Endothelial cell of umbilical vein (primary cell): ENCODE data around the gene FOXB1. TPM values are rescaled to one million over a fixed set of nuclear protein-coding genes. Genes with fewer than 3 reads are reported as not detected.

Experiments used
- BruUV-seq: library from RNA; stranded (reverse); fragments of 400-500 nt; replicated peaks from 2 replicates; lab custom pipeline; 2021; lab: Mats Ljungman, UMichigan
- CTCF ChIA-PET: fragments of 300-600, 350-600 bp; sonication (Branson Sonifier 250); formaldehyde crosslinking; loops from one replicate; lab custom pipeline; 2021; ENCODE audit warnings: antibody characterized with exemption, inconsistent platforms; lab: Charles Lee
- POLR2A ChIA-PET: fragments of 300-600, 350-600 bp; sonication (Branson Sonifier 250); formaldehyde crosslinking; loops from one replicate; lab custom pipeline; 2021; ENCODE audit warnings: antibody characterized with exemption, inconsistent platforms; lab: Charles Lee
- DNase-seq: peaks from one replicate; pipeline ENCODE4 v3.0.0-alpha.2; 2011; ENCODE audit warnings: low read depth, low spot score
- FAIRE-seq: peaks from 2 replicates; lab custom pipeline; 2011; peaks lifted over from hg19 to GRCh38; lab: Jason Lieb, UNC
- H2AFZ ChIP-seq: 2 replicates; pipeline ENCODE4 v1.6.0; 2012; ENCODE audit warnings: low read depth, low read length, control low read depth, inconsistent platforms
- H3K27ac ChIP-seq: 2 replicates; pipeline ENCODE4 v1.5.1; 2011; ENCODE audit warnings: low read depth, mild to moderate bottlenecking, control low read depth, low read length, moderate library complexity; ENCODE audit not compliant: insufficient read depth
- H3K27me3 ChIP-seq, 2 experiments: 2 replicates each; pipeline versions ENCODE4 v1.6.0 to v1.6.1; 2011; ENCODE audit warnings: low read length in 2 of 2, mixed read lengths in 1 of 2; ENCODE audit not compliant: control insufficient read depth in 2 of 2, insufficient read depth in 2 of 2
- H3K36me3 ChIP-seq, 2 experiments: 2 replicates in 1 of 2; 3 replicates in 1 of 2; pipeline ENCODE4 v1.5.1; 2011; ENCODE audit warnings: low read length in 2 of 2, mild to moderate bottlenecking in 1 of 2, moderate library complexity in 1 of 2; ENCODE audit not compliant: control insufficient read depth in 2 of 2, insufficient read depth in 2 of 2; ENCODE audit errors: extremely low read depth in 1 of 2
- H3K4me1 ChIP-seq: 3 replicates; pipeline ENCODE4 v1.5.1; 2011; ENCODE audit warnings: mild to moderate bottlenecking, low read length; ENCODE audit not compliant: control insufficient read depth, insufficient read depth; ENCODE audit errors: extremely low read depth
- H3K4me2 ChIP-seq: 2 replicates; pipeline ENCODE4 v1.6.1; 2011; ENCODE audit warnings: low read length, control low read depth, mixed read lengths; ENCODE audit not compliant: insufficient read depth
- H3K4me3 ChIP-seq, 3 experiments: fragments of 200-600 bp in 1 of 3; sonication (generic), shearing (Covaris generic) in 1 of 3; replicated peaks in 1 of 3; 2 replicates each; pipeline ENCODE4 v1.5.1; 2011 to 2016; ENCODE audit warnings: control low read depth in 3 of 3, low read length in 3 of 3, mild to moderate bottlenecking in 2 of 3, inconsistent platforms in 1 of 3, low read depth in 1 of 3, moderate library complexity in 1 of 3; ENCODE audit not compliant: insufficient read depth in 1 of 3
- H3K79me2 ChIP-seq: 2 replicates; pipeline ENCODE4 v1.6.0; 2012; ENCODE audit warnings: low read length, inconsistent platforms; ENCODE audit not compliant: control insufficient read depth, insufficient read depth
- H3K9ac ChIP-seq: replicated peaks from 2 replicates; pipeline ENCODE3; 2011; ENCODE audit warnings: low read length, control low read depth; ENCODE audit not compliant: insufficient read depth; ENCODE audit errors: extremely low read depth
- H3K9me1 ChIP-seq: replicated peaks from 3 replicates; pipeline ENCODE4 v1.6.0; 2011; ENCODE audit warnings: mild to moderate bottlenecking, low read length; ENCODE audit not compliant: control insufficient read depth, insufficient read depth; ENCODE audit errors: extremely low read depth
- H3K9me3 ChIP-seq: replicated peaks from 2 replicates; pipeline ENCODE4 v1.5.1; 2012; ENCODE audit warnings: low read length, inconsistent platforms; ENCODE audit not compliant: control insufficient read depth, insufficient read depth
- H4K20me1 ChIP-seq: replicated peaks from 2 replicates; pipeline ENCODE3; 2011; ENCODE audit warnings: mild to moderate bottlenecking, low read length; ENCODE audit not compliant: control insufficient read depth, insufficient read depth; ENCODE audit errors: extremely low read depth
- EZH2 ChIP-seq: IDR thresholded peaks from 2 replicates; pipeline ENCODE4 v1.6.1; 2012; ENCODE audit warnings: borderline replicate concordance, low read depth, mild to moderate bottlenecking, moderate library complexity, low read length, inconsistent platforms; ENCODE audit not compliant: severe bottlenecking
- FOS ChIP-seq: IDR thresholded peaks from 2 replicates; pipeline ENCODE4 v1.6.1; 2011; ENCODE audit warnings: mild to moderate bottlenecking, low read length, moderate library complexity, borderline replicate concordance; ENCODE audit not compliant: insufficient read depth
- GATA2 ChIP-seq: IDR thresholded peaks from 2 replicates; pipeline ENCODE4 v1.7.0; 2011; ENCODE audit warnings: low read depth, mild to moderate bottlenecking, moderate library complexity, mixed read lengths, low read length; ENCODE audit not compliant: insufficient read length, insufficient read depth
- JUN ChIP-seq: IDR thresholded peaks from 2 replicates; pipeline ENCODE4 v1.6.1; 2011; ENCODE audit warnings: borderline replicate concordance, low read depth; ENCODE audit not compliant: insufficient read length, insufficient read depth
- MYC ChIP-seq: IDR thresholded peaks from one replicate; pipeline ENCODE4 v1.6.1; 2011; ENCODE audit warnings: mild to moderate bottlenecking, low read depth, low read length
- POLR2A ChIP-seq: IDR thresholded peaks from 2 replicates; pipeline ENCODE4 v1.6.1; 2012; ENCODE audit warnings: low read depth, mild to moderate bottlenecking, control low read depth, low read length
- POLR2AphosphoS5 ChIP-seq: IDR thresholded peaks from 2 replicates; pipeline ENCODE4 v1.6.1; 2012; ENCODE audit warnings: low read depth, mild to moderate bottlenecking, control low read depth, low read length, moderate library complexity; ENCODE audit not compliant: insufficient read depth
- dilution Hi-C: fragments of 300-500 bp; cut with MboI; formaldehyde crosslinking; loops from one replicate; pipeline ENCODE4 v1.15.0; 2019; ENCODE audit warnings: low sequenced_read_pairs; ENCODE audit not compliant: extremely low pct_ligation_motif_present
- intact Hi-C: fragments of 100-400 bp; cut with micrococcal nuclease; formaldehyde crosslinking; loops from one replicate; pipeline ENCODE4 v1.10.0; 2022
- polyA plus RNA-seq, 4 experiments: library from polyadenylated mRNA; depleted of rRNA in 3 of 4; stranded (reverse) in 3 of 4; unstranded in 1 of 4; fragments of >200 nt; gene quantifications; 2 replicates each; pipeline versions ENCODE4 v1.2.1 to v1.2.3, GENCODE V29; 2011 to 2012; ENCODE audit warnings: missing spikeins in 1 of 4
- total RNA-seq: library from RNA; stranded (reverse); gene quantifications from 2 replicates; pipeline ENCODE4 v1.2.3, GENCODE V29; 2021
- TF ChIP-seq, protein P1 (sequence below): IDR thresholded peaks from 2 replicates; pipeline ENCODE4 v1.6.1; 2011; ENCODE audit not compliant: insufficient read depth, insufficient read length
- TF ChIP-seq, protein P2 (sequence below), 2 donors: IDR thresholded peaks; 1 replicate in 1 of 2; 2 replicates in 1 of 2; pipeline ENCODE4 v1.5.1; 2011; ENCODE audit warnings: low read length in 2 of 2, mild to moderate bottlenecking in 2 of 2, moderate library complexity in 2 of 2, control low read depth in 1 of 2, inconsistent platforms in 1 of 2, low read depth in 1 of 2; ENCODE audit not compliant: insufficient read depth in 1 of 2; ENCODE audit errors: extremely low read depth in 1 of 2

The FOXB1 gene
- total and polyA plus RNA-seq, 2 donors (not counting 3 experiments of a cell fraction or from before 2014, with no cell fraction given), result not detected

DNA sequence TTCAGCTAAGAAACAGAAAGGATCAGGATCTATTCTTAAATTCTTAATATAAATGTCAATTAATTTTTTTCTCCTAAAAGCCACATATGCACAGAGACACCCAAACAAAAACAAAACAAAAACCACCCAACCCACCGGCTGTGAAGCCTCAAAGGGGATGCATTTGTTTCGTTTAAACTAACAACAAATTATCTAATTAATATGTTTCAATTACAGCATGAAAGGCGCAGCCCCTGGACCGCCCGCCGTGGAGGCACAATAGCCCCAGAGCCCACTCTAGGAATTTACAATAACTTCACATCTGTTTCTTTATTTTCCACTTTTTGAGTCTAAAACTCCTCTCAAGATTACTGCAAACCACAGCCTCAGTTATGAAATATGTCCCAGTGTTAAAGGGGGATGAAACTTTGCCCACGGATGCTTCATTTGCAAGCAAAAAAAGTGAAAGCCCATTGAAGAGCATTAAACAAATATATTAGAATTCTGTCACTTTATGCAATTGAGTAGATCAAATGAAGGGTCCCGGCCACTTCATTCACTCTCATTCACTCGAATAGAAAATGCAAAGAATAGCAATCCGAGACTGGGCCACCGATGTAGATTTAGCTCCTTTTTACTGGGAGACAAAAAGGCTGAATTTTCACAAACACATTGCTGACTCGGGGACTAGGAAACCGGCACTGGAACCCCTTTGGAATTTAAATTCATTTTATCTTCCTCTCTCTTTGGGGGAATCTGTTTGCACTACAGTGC, 6.0 kb downstream of the FOXB1 start:
- H3K9me1 ChIP-seq, result no peaks in the 10 kb centered on the region
- FAIRE-seq (no peak), DNase-seq (no peak)
- H3K4me2 ChIP-seq, result no peak overlapping the region
- no peaks in the 10 kb centered on the region for H3K9me3 ChIP-seq
- no peak overlapping the region for H3K4me3 ChIP-seq
- intact Hi-C loops, result no loop called here
- no peaks in the 10 kb centered on the region for H3K36me3 ChIP-seq
- H3K27ac ChIP-seq, result no peak overlapping the region
- no peak overlapping the region for H2AFZ ChIP-seq
- dilution Hi-C loops, result no loop called here
- TF ChIP-seq EZH2, result peak; percentile 38
- TF ChIP-seq, protein P1, sequence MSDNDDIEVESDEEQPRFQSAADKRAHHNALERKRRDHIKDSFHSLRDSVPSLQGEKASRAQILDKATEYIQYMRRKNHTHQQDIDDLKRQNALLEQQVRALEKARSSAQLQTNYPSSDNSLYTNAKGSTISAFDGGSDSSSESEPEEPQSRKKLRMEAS, result no peak
- H3K79me2 ChIP-seq, result no peaks in the 10 kb centered on the region
- peaks cover 60 to 90% of the 10 kb centered on the region in 2 experiments for H3K27me3 ChIP-seq
- no peaks in the 10 kb centered on the region for H4K20me1 ChIP-seq
- H3K9ac ChIP-seq, result no peak overlapping the region
- H3K4me1 ChIP-seq, result peaks cover 8% of the 10 kb centered on the region
- POLR2A ChIA-PET, result no interaction called here
- CTCF ChIA-PET, result interaction anchor here (1.5 kb wide), 1 partner anchor 118 kb away, joined by 3 read pairs; no protein-coding TSS in a partner anchor
- no TSS peak for BruUV-seq

DNA sequence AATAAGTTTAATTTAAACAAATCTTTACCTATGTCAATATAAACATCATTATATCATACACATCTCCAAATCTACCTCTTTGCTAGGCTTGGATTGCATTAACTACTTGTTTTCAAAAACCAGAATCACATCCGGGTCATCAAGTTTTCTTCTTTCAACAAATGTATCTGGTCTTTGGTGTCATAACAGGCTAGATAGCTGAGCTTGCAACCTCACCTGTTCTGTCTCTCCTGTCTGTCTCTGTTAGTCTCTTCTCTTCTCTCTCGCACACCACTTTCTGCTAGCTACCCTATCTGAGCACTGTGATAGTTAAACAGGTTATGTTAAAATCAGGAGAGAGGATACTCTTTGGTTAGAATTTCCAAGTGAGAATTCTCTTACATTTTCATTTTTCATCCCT, 6.7 kb downstream of the FOXB1 start:
- H3K4me1 ChIP-seq, result peaks cover 7% of the 10 kb centered on the region
- H2AFZ ChIP-seq, result no peak overlapping the region
- dilution Hi-C loops (no loop called here), intact Hi-C loops (no loop called here)
- CTCF ChIA-PET, result no interaction called here
- H3K4me3 ChIP-seq, result no peak overlapping the region
- no TSS peak for BruUV-seq
- H4K20me1 ChIP-seq, result no peaks in the 10 kb centered on the region
- H3K79me2 ChIP-seq, result no peaks in the 10 kb centered on the region
- H3K36me3 ChIP-seq, result no peaks in the 10 kb centered on the region
- H3K4me2 ChIP-seq, result no peak overlapping the region
- peaks cover 53 to 83% of the 10 kb centered on the region in 2 experiments for H3K27me3 ChIP-seq
- TF ChIP-seq GATA2 (no peak), FOS (no peak), POLR2A (no peak), EZH2 (peak; percentile 11), JUN (no peak), POLR2AphosphoS5 (no peak), MYC (no peak)
- TF ChIP-seq, protein P1, result no peak
- TF ChIP-seq, protein P2, sequence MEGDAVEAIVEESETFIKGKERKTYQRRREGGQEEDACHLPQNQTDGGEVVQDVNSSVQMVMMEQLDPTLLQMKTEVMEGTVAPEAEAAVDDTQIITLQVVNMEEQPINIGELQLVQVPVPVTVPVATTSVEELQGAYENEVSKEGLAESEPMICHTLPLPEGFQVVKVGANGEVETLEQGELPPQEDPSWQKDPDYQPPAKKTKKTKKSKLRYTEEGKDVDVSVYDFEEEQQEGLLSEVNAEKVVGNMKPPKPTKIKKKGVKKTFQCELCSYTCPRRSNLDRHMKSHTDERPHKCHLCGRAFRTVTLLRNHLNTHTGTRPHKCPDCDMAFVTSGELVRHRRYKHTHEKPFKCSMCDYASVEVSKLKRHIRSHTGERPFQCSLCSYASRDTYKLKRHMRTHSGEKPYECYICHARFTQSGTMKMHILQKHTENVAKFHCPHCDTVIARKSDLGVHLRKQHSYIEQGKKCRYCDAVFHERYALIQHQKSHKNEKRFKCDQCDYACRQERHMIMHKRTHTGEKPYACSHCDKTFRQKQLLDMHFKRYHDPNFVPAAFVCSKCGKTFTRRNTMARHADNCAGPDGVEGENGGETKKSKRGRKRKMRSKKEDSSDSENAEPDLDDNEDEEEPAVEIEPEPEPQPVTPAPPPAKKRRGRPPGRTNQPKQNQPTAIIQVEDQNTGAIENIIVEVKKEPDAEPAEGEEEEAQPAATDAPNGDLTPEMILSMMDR (IDR thresholded peaks at IDR 0.05; ENCODE audit: extremely low read depth in 1 of 2, insufficient read depth in 1 of 2, low read depth in 1 of 2, low read length in 2 of 2), result no peak
- no peaks in the 10 kb centered on the region for H3K9me1 ChIP-seq
- POLR2A ChIA-PET, result no interaction called here
- DNase-seq (no peak), FAIRE-seq (no peak)
- no peak overlapping the region for H3K9ac ChIP-seq
- no peak overlapping the region for H3K27ac ChIP-seq
- H3K9me3 ChIP-seq, result no peaks in the 10 kb centered on the region
